ENCODE data around the gene REV3L.

Gene REV3L

GRCh38 chr6:111427341-111428116 lies 55.5 kb downstream of the REV3L start:
- DNase-seq, result peak; percentile 85
- H3K27me3 ChIP-seq (replicated peaks), result no peaks in the 10 kb centered on the region
- TF ChIP-seq CTCF (IDR thresholded peaks at IDR 0.05; ENCODE audit: low read depth, low read length, missing control alignments), result no peak
- in situ Hi-C loops (cut with HindIII; ENCODE audit: low pct_ligation_motif_present, low sequenced_read_pairs), result no loop called here
- peak overlapping the region; percentile 25 for H3K4me3 ChIP-seq (ENCODE audit: low read depth, low read length)
- H3K27ac ChIP-seq, result peak overlapping the region; percentile 55
- no peaks in the 10 kb centered on the region for H3K36me3 ChIP-seq (replicated peaks)

GRCh38 chr6:111423960-111424846 lies 58.8 kb downstream of the REV3L start:
- TF ChIP-seq CTCF (IDR thresholded peaks at IDR 0.05; ENCODE audit: low read depth, low read length, missing control alignments), result no peak
- no peak overlapping the region for H3K4me3 ChIP-seq (ENCODE audit: low read depth, low read length)
- in situ Hi-C loops (cut with HindIII; ENCODE audit: low pct_ligation_motif_present, low sequenced_read_pairs), result no loop called here
- DNase-seq, result peak; percentile 31
- H3K27me3 ChIP-seq (replicated peaks), result no peaks in the 10 kb centered on the region
- H3K36me3 ChIP-seq (replicated peaks), result no peaks in the 10 kb centered on the region
- H3K27ac ChIP-seq, result no peak overlapping the region

- no peaks in the 10 kb centered on the region for H3K36me3 ChIP-seq (replicated peaks)
- no peak overlapping the region for H3K4me3 ChIP-seq (ENCODE audit: low read depth, low read length)
- H3K27me3 ChIP-seq (replicated peaks), result no peaks in the 10 kb centered on the region
- DNase-seq, result peak; percentile 20
- no peak overlapping the region for H3K27ac ChIP-seq
- in situ Hi-C loops (cut with HindIII; ENCODE audit: low pct_ligation_motif_present, low sequenced_read_pairs), result no loop called here
- no peak for TF ChIP-seq CTCF (IDR thresholded peaks at IDR 0.05; ENCODE audit: low read depth, low read length, missing control alignments)
These were observed 59.9 kb downstream of the REV3L start for GRCh38 chr6:111423055-111423633.

- H3K4me3 ChIP-seq (ENCODE audit: low read depth, low read length), result no peak overlapping the region
- in situ Hi-C loops (cut with HindIII; ENCODE audit: low pct_ligation_motif_present, low sequenced_read_pairs), result no loop called here
- H3K27me3 ChIP-seq (replicated peaks), result no peaks in the 10 kb centered on the region
- no peaks in the 10 kb centered on the region for H3K36me3 ChIP-seq (replicated peaks)
- no peak for TF ChIP-seq CTCF (IDR thresholded peaks at IDR 0.05; ENCODE audit: low read depth, low read length, missing control alignments)
- H3K27ac ChIP-seq, result no peak overlapping the region
- DNase-seq, result peak; percentile 59
These were observed 63.9 kb downstream of the REV3L start for GRCh38 chr6:111418971-111419693.

GRCh38 chr6:111417946-111418345 lies 65.1 kb downstream of the REV3L start:
- in situ Hi-C loops (cut with HindIII; ENCODE audit: low pct_ligation_motif_present, low sequenced_read_pairs), result no loop called here

More at GRCh38 chr6:111417946-111418345, 65.1 kb downstream of the REV3L start:
- H3K4me3 ChIP-seq (ENCODE audit: low read depth, low read length), result no peak overlapping the region
- H3K27me3 ChIP-seq (replicated peaks), result no peaks in the 10 kb centered on the region
- no peak overlapping the region for H3K27ac ChIP-seq
- no peaks in the 10 kb centered on the region for H3K36me3 ChIP-seq (replicated peaks)
- no peak for TF ChIP-seq CTCF (IDR thresholded peaks at IDR 0.05; ENCODE audit: low read depth, low read length, missing control alignments)
- no peak for DNase-seq
